H1 (cell line): ENCODE data around the gene SSH2. TPM values are rescaled to one million over a fixed set of nuclear protein-coding genes. Genes with fewer than 3 reads are reported as not detected.
A peak's percentile ranks its signal among the peaks of the same experiment; 100 is the strongest.

Experiments
- CTCF ChIA-PET: fragments of 300-600 bp; sonication (Branson Sonifier 250); formaldehyde crosslinking; loops from one replicate; lab custom pipeline; 2021; ENCODE audit not compliant: partially characterized antibody; lab: Charles Lee
- POLR2A ChIA-PET: fragments of 300-600 bp; sonication (Branson Sonifier 250); formaldehyde crosslinking; loops from one replicate; lab custom pipeline; 2021; ENCODE audit warnings: inconsistent platforms; ENCODE audit not compliant: partially characterized antibody; lab: Charles Lee
- DNase-seq, 2 experiments: peaks; one replicate each; pipeline versions ENCODE4 v3.0.0 to v3.0.0-alpha.2; 2010 to 2022; ENCODE audit warnings: low spot score in 2 of 2, low read depth in 1 of 2, mixed read lengths in 1 of 2
- FAIRE-seq: peaks from 2 replicates; lab custom pipeline; 2011; peaks lifted over from hg19 to GRCh38; lab: Jason Lieb, UNC
- H2AFZ ChIP-seq: 2 replicates; pipeline ENCODE4 v1.8.1; 2012; ENCODE audit warnings: low read length, inconsistent platforms
- H2AK5ac ChIP-seq: 2 replicates; pipeline ENCODE4 v1.6.1; 2013; ENCODE audit warnings: low read depth, low read length
- H2BK120ac ChIP-seq: replicated peaks from 2 replicates; pipeline ENCODE3; 2013; ENCODE audit warnings: low read depth, low read length, inconsistent platforms
- H2BK12ac ChIP-seq: 2 replicates; pipeline ENCODE4 v1.6.1; 2013; ENCODE audit warnings: low read depth, low read length
- H2BK15ac ChIP-seq: 2 replicates; pipeline ENCODE4 v1.6.1; 2013; ENCODE audit warnings: low read length
- H2BK20ac ChIP-seq: 2 replicates; pipeline ENCODE4 v1.6.1; 2013; ENCODE audit warnings: low read length
- H2BK5ac ChIP-seq: 2 replicates; pipeline ENCODE4 v1.6.1; 2013; ENCODE audit warnings: low read depth, low read length
- H3K14ac ChIP-seq: 2 replicates; pipeline ENCODE4 v1.6.1; 2013; ENCODE audit warnings: inconsistent platforms; ENCODE audit not compliant: insufficient read length
- H3K18ac ChIP-seq: 2 replicates; pipeline ENCODE4 v1.6.1; 2013; ENCODE audit warnings: low read length; ENCODE audit errors: extremely low read depth
- H3K23ac ChIP-seq: 2 replicates; pipeline ENCODE4 v1.6.1; 2013; ENCODE audit warnings: inconsistent platforms; ENCODE audit not compliant: insufficient read length
- H3K23me2 ChIP-seq: 2 replicates; pipeline ENCODE4 v1.6.1; 2013; ENCODE audit warnings: low read depth, low read length
- H3K27ac ChIP-seq: 2 replicates; pipeline ENCODE4 v1.6.1; 2011; ENCODE audit warnings: low read depth, low read length, inconsistent platforms
- H3K27me3 ChIP-seq, 4 experiments: replicated peaks in 1 of 4; 1 replicate in 1 of 4; 2 replicates in 3 of 4; pipeline versions ENCODE4 v1.6.1 to v1.8.1; 2011 to 2013; ENCODE audit warnings: low read length in 3 of 4, mild to moderate bottlenecking in 3 of 4, inconsistent platforms in 2 of 4, mixed read lengths in 2 of 4, moderate library complexity in 1 of 4; ENCODE audit not compliant: control insufficient read depth in 3 of 4, insufficient read depth in 3 of 4; ENCODE audit errors: extremely low read depth in 1 of 4
- H3K36me3 ChIP-seq, 4 experiments: 2 replicates each; pipeline versions ENCODE4 v1.6.1 to v1.8.1; 2011 to 2013; ENCODE audit warnings: mild to moderate bottlenecking in 4 of 4, low read length in 3 of 4, moderate library complexity in 2 of 4, control low read depth in 1 of 4, inconsistent platforms in 1 of 4; ENCODE audit not compliant: insufficient read depth in 4 of 4, control insufficient read depth in 2 of 4
- H3K4ac ChIP-seq: replicated peaks from 2 replicates; pipeline ENCODE3; 2013; ENCODE audit warnings: low read length, low read depth, mixed read lengths, inconsistent platforms; ENCODE audit not compliant: insufficient read length
- H3K4me1 ChIP-seq, 4 experiments: replicated peaks in 1 of 4; 1 replicate in 1 of 4; 2 replicates in 3 of 4; pipeline versions ENCODE4 v1.6.1 to v1.8.1; 2011 to 2013; ENCODE audit warnings: low read length in 3 of 4, inconsistent platforms in 2 of 4, mixed read lengths in 1 of 4; ENCODE audit not compliant: insufficient read depth in 4 of 4, control insufficient read depth in 3 of 4
- H3K4me2 ChIP-seq, 2 experiments: 2 replicates each; pipeline versions ENCODE4 v1.6.1 to v1.8.1; 2011 to 2013; ENCODE audit warnings: low read depth in 2 of 2, low read length in 2 of 2, control low read depth in 1 of 2, inconsistent platforms in 1 of 2, mild to moderate bottlenecking in 1 of 2; ENCODE audit not compliant: insufficient read depth in 1 of 2
- H3K4me3 ChIP-seq, 4 experiments: fragments of 200-600, 300-600 bp in 1 of 4; sonication (generic), shearing (Covaris generic), sonication (Bioruptor Twin) in 1 of 4; 2 replicates each; pipeline versions ENCODE4 v1.5.1 to v1.8.1; 2011 to 2016; ENCODE audit warnings: low read length in 4 of 4, low read depth in 3 of 4, control low read depth in 2 of 4, inconsistent platforms in 2 of 4, mild to moderate bottlenecking in 2 of 4, mixed read lengths in 1 of 4, moderate library complexity in 1 of 4; ENCODE audit not compliant: insufficient read depth in 2 of 4; ENCODE audit errors: extremely low read depth in 1 of 4
- H3K56ac ChIP-seq: replicated peaks from 2 replicates; pipeline ENCODE3; 2013; ENCODE audit warnings: low read depth, mild to moderate bottlenecking, mixed read lengths, low read length, inconsistent platforms; ENCODE audit not compliant: insufficient read length
- H3K79me1 ChIP-seq: 2 replicates; pipeline ENCODE4 v1.6.1; 2013; ENCODE audit warnings: low read depth, low read length, control low read depth
- H3K79me2 ChIP-seq, 2 experiments: 2 replicates each; pipeline versions ENCODE4 v1.6.1 to v1.8.1; 2012 to 2013; ENCODE audit warnings: low read length in 2 of 2, mild to moderate bottlenecking in 2 of 2, inconsistent platforms in 1 of 2; ENCODE audit not compliant: insufficient read depth in 2 of 2, control insufficient read depth in 1 of 2
- H3K9ac ChIP-seq, 4 experiments: replicated peaks in 1 of 4; 1 replicate in 1 of 4; 2 replicates in 3 of 4; pipeline versions ENCODE4 v1.6.1 to v1.8.1; 2011 to 2013; ENCODE audit warnings: low read depth in 3 of 4, low read length in 3 of 4, control low read depth in 2 of 4, mild to moderate bottlenecking in 2 of 4, moderate library complexity in 2 of 4, inconsistent platforms in 1 of 4; ENCODE audit errors: extremely low read depth in 1 of 4
- H3K9me3 ChIP-seq, 2 experiments: 2 replicates each; pipeline versions ENCODE4 v1.6.1 to v1.8.1; 2012 to 2013; ENCODE audit warnings: mild to moderate bottlenecking in 2 of 2, moderate library complexity in 2 of 2, control low read depth in 1 of 2, inconsistent platforms in 1 of 2, low read depth in 1 of 2, low read length in 1 of 2, mixed read lengths in 1 of 2; ENCODE audit not compliant: insufficient read depth in 2 of 2
- H4K20me1 ChIP-seq, 2 experiments: replicated peaks in 1 of 2; 2 replicates each; pipeline versions ENCODE3 to v1.8.1; 2011 to 2013; ENCODE audit warnings: inconsistent platforms in 2 of 2, low read length in 2 of 2, mild to moderate bottlenecking in 1 of 2; ENCODE audit not compliant: insufficient read depth in 2 of 2, control insufficient read depth in 1 of 2
- H4K5ac ChIP-seq: 2 replicates; pipeline ENCODE4 v1.6.1; 2013; ENCODE audit warnings: low read length, low read depth, mixed read lengths, inconsistent platforms; ENCODE audit not compliant: insufficient read length
- H4K8ac ChIP-seq: 2 replicates; pipeline ENCODE4 v1.8.0; 2013; ENCODE audit warnings: mild to moderate bottlenecking, moderate library complexity, low read length, inconsistent platforms; ENCODE audit not compliant: insufficient read depth; ENCODE audit errors: extremely low read depth
- H4K91ac ChIP-seq: replicated peaks from 2 replicates; pipeline ENCODE3; 2013; ENCODE audit warnings: low read length, mixed read lengths, inconsistent platforms; ENCODE audit not compliant: insufficient read length
- CHD1 ChIP-seq: IDR thresholded peaks from 2 replicates; pipeline ENCODE4 v1.6.1; 2012; ENCODE audit warnings: low read depth, low read length, improper control_type of control experiment
- GABPA ChIP-seq: IDR thresholded peaks from 2 replicates; pipeline ENCODE4 v1.6.1; 2011; ENCODE audit warnings: mild to moderate bottlenecking, low read length, moderate library complexity, borderline replicate concordance; ENCODE audit not compliant: insufficient read depth
- POU5F1 ChIP-seq: IDR thresholded peaks from 2 replicates; pipeline ENCODE4 v1.6.1; 2011; ENCODE audit warnings: low read depth, mild to moderate bottlenecking, low read length, moderate library complexity
- SIRT6 ChIP-seq: IDR thresholded peaks from one replicate; pipeline ENCODE4 v1.7.1; 2012; ENCODE audit warnings: low read length, inconsistent platforms
- WGBS, 2 experiments: shearing (Covaris generic) in 1 of 2; methylation state at CpG; one replicate each; pipeline versions ENCODE4 v1.1.6 to v1.1.7; 2013 to 2015; ENCODE audit warnings: low lambda C conversion rate in 2 of 2, mixed read lengths in 2 of 2, inconsistent platforms in 1 of 2, low coverage in 1 of 2, missing lambda C conversion rate in 1 of 2; ENCODE audit not compliant: insufficient replicate concordance in 2 of 2, insufficient coverage in 1 of 2, insufficient read length in 1 of 2; ENCODE audit errors: extremely low coverage in 1 of 2, missing lambda C conversion rate in 1 of 2; 5-methylcytosine and 5-hydroxymethylcytosine counted together
- polyA plus RNA-seq, 7 experiments: library from polyadenylated mRNA; depleted of rRNA in 3 of 7; stranded (reverse) in 5 of 7; unstranded in 2 of 7; fragments of >200 nt in 5 of 7; fragments of 200-250 nt in 2 of 7; gene quantifications; 1 replicate in 5 of 7; 2 replicates in 1 of 7; 4 replicates in 1 of 7; pipeline versions ENCODE4 v1.2.1 to v1.2.3, GENCODE V29; 2011 to 2013; ENCODE audit warnings: missing spikeins in 2 of 7, mixed read lengths in 2 of 7
- total RNA-seq: library from RNA; stranded (reverse); fragmentation: NEBNext Ultra II Directional; extraction: Animal tissue kit (Norgen Biotek cat#: 25700); gene quantifications from 2 replicates; pipeline ENCODE4 v1.2.1, GENCODE V29; 2021

Gene SSH2
- total and polyA plus RNA-seq, 2 of the 8 experiments (the other 6 are each of a cell fraction or from before 2014, with no cell fraction given), result 5.2 to 15.9 TPM

GRCh38 chr17:29838961-29839360 is 91.1 kb downstream of the SSH2 start:
- Histone ChIP-seq H3K23ac (no peak overlapping the region), H3K79me2 (no peaks in the 10 kb centered on the region), H2BK5ac (no peak overlapping the region), H3K18ac (no peak overlapping the region), H4K8ac (no peak overlapping the region), H3K27me3 (no peaks in the 10 kb centered on the region), H3K4ac (no peak overlapping the region), H2BK20ac (no peak overlapping the region), H4K5ac (no peak overlapping the region), H2AFZ (no peak overlapping the region), H3K9ac (no peak overlapping the region), H3K36me3 (no peaks in the 10 kb centered on the region), H3K14ac (no peak overlapping the region), H2BK12ac (0 out of 2 replicates have a peak overlapping the region, but pooled peaks have one; percentile 60), H2BK120ac (no peak overlapping the region), H4K20me1 (peaks cover 0 to 2% of the 10 kb centered on the region in 2 experiments), H3K27ac (no peak overlapping the region), H3K4me1 (peaks cover 0 to 3% (median 1%) of the 10 kb centered on the region in 4 experiments; a peak in 3 of 7 replicates), H3K23me2 (no peaks in the 10 kb centered on the region), H2AK5ac (no peak overlapping the region; the same call in 1 of the 2 replicates), H4K91ac (no peak overlapping the region), H3K79me1 (no peaks in the 10 kb centered on the region), H3K9me3 (no peaks in the 10 kb centered on the region), H3K4me2 (no peak overlapping the region), H3K56ac (no peak overlapping the region), H2BK15ac (no peak overlapping the region), H3K4me3 (no peak overlapping the region)
- FAIRE-seq, result no peak
- CTCF ChIA-PET, result interaction anchor here (0.5 to 1.7 kb wide), 4 partner anchors 9 to 92 kb away, joined by 3 to 5 read pairs (median 4); no protein-coding TSS in a partner anchor
- 90% methylated on average over 6 of the region's 6 CpGs; no CpG with 5 or more reads in 1 of the 2 experiments for WGBS, 2 experiments
- DNase-seq, result peak in 1 of 2 experiments; percentile 63
- POLR2A ChIA-PET, result no interaction called here
- TF ChIP-seq GABPA, result no peak
- no peak for TF ChIP-seq POU5F1
- TF ChIP-seq SIRT6, result no peak
- no peak for TF ChIP-seq CHD1
